PFSK-1 (cell line): Measurements from ENCODE around the gene EDRF1.

Experiments used
- POLR2AphosphoS5 ChIP-seq: IDR thresholded peaks from 2 replicates; pipeline ENCODE4 v1.6.1; 2012; ENCODE audit warnings: low read depth, mild to moderate bottlenecking, control low read depth, low read length, moderate library complexity
- SIN3A ChIP-seq: IDR thresholded peaks from 2 replicates; pipeline ENCODE4 v1.6.1; 2012; ENCODE audit warnings: mild to moderate bottlenecking, low read length, moderate library complexity, borderline replicate concordance; ENCODE audit not compliant: insufficient read depth
- TF ChIP-seq, protein P1 (sequence below), 2 experiments: IDR thresholded peaks; 2 replicates each; pipeline versions ENCODE4 v1.6.1 to v1.8.0; 2011 to 2012; ENCODE audit warnings: low read depth in 2 of 2, low read length in 2 of 2, control low read depth in 1 of 2, inconsistent platforms in 1 of 2, mild to moderate bottlenecking in 1 of 2, moderate library complexity in 1 of 2; ENCODE audit not compliant: insufficient read depth in 1 of 2

DNA sequence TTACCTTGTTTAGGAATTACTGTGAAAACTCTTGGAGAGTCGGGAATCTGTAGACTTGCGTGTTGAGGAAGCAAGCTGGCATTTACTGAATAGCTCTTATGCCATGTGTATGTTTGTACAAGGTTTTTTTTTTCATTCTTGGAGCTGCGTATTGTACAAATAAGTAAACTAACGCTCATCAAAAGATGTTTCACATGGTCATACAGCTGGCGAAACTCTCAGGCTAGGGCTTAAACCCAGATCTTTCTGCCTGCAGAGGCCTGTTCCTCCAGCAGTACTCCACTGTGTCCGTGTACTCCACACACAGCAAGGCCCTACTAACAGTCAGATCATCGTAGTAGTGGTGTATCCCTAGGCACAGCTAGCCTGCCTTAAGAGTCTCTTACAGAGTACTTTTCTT is 7.4 kb downstream of the EDRF1 start:
- TF ChIP-seq SIN3A = no peak
- TF ChIP-seq POLR2AphosphoS5 = no peak
- TF ChIP-seq, protein P1, sequence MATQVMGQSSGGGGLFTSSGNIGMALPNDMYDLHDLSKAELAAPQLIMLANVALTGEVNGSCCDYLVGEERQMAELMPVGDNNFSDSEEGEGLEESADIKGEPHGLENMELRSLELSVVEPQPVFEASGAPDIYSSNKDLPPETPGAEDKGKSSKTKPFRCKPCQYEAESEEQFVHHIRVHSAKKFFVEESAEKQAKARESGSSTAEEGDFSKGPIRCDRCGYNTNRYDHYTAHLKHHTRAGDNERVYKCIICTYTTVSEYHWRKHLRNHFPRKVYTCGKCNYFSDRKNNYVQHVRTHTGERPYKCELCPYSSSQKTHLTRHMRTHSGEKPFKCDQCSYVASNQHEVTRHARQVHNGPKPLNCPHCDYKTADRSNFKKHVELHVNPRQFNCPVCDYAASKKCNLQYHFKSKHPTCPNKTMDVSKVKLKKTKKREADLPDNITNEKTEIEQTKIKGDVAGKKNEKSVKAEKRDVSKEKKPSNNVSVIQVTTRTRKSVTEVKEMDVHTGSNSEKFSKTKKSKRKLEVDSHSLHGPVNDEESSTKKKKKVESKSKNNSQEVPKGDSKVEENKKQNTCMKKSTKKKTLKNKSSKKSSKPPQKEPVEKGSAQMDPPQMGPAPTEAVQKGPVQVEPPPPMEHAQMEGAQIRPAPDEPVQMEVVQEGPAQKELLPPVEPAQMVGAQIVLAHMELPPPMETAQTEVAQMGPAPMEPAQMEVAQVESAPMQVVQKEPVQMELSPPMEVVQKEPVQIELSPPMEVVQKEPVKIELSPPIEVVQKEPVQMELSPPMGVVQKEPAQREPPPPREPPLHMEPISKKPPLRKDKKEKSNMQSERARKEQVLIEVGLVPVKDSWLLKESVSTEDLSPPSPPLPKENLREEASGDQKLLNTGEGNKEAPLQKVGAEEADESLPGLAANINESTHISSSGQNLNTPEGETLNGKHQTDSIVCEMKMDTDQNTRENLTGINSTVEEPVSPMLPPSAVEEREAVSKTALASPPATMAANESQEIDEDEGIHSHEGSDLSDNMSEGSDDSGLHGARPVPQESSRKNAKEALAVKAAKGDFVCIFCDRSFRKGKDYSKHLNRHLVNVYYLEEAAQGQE (IDR thresholded peaks at IDR 0.05; ENCODE audit: insufficient read depth in 1 of 2, low read depth in 2 of 2, low read length in 2 of 2) = no peak
